SK-N-SH treated with all-trans-retinoic acid at 6 μM for 48 hours (cell line): Measurements from ENCODE around the gene CLTCL1.

Source experiments
- ATAC-seq: fragments of 200-7000 bp; cut with Tn5 transposase; 3 replicates; pipeline ENCODE4 v1.9.1; 2020; ENCODE audit warnings: mild to moderate bottlenecking, moderate library complexity
- ARNTL ChIP-seq: fragments of 450-650 bp; formaldehyde crosslinking; IDR thresholded peaks from 2 replicates; pipeline ENCODE4 v1.5.0; 2020; ENCODE audit warnings: low read depth, mild to moderate bottlenecking, moderate library complexity, borderline replicate concordance
- BACH2 ChIP-seq: fragments of 250-450 bp; sonication (Bioruptor Pico); IDR thresholded peaks from 2 replicates; pipeline ENCODE4 v1.9.0; 2021; ENCODE audit warnings: mild to moderate bottlenecking, borderline replicate concordance
- CSDC2 ChIP-seq: fragments of 250-450 bp; sonication (Bioruptor Pico); IDR thresholded peaks from 2 replicates; pipeline ENCODE4 v1.5.0; 2020; ENCODE audit warnings: mild to moderate bottlenecking, moderate library complexity
- ESRRG ChIP-seq: fragments of 250-450 bp; sonication (Bioruptor Pico); IDR thresholded peaks from 2 replicates; pipeline ENCODE4 v1.6.1; 2021; ENCODE audit warnings: mild to moderate bottlenecking
- GLIS3 ChIP-seq: fragments of 250-450 bp; sonication (Bioruptor Pico); IDR thresholded peaks from 2 replicates; pipeline ENCODE4 v1.5.0; 2020; ENCODE audit warnings: mild to moderate bottlenecking, moderate library complexity
- ISL1 ChIP-seq: fragments of 250-450 bp; sonication (Bioruptor Pico); IDR thresholded peaks from 2 replicates; pipeline ENCODE4 v2.1.2; 2022; ENCODE audit warnings: mild to moderate bottlenecking, moderate library complexity
- OSR1 ChIP-seq: fragments of 250-450 bp; sonication (Bioruptor Pico); IDR thresholded peaks from 2 replicates; pipeline ENCODE4 v1.8.0; 2022; ENCODE audit warnings: moderate library complexity, mild to moderate bottlenecking, inconsistent platforms
- PPARA ChIP-seq: fragments of 250-450 bp; sonication (Bioruptor Pico); IDR thresholded peaks from 2 replicates; pipeline ENCODE4 v1.5.0; 2020; ENCODE audit warnings: mild to moderate bottlenecking, borderline replicate concordance
- RARB ChIP-seq: fragments of 250-450 bp; sonication (Bioruptor Pico); IDR thresholded peaks from 2 replicates; pipeline ENCODE4 v1.8.0; 2021; ENCODE audit warnings: mild to moderate bottlenecking, moderate library complexity
- SNAI2 ChIP-seq: fragments of 250-450 bp; sonication (Bioruptor Pico); IDR thresholded peaks from 2 replicates; pipeline ENCODE4 v1.5.0; 2020; ENCODE audit warnings: mild to moderate bottlenecking, moderate library complexity
- TCF4 ChIP-seq: fragments of 250-450 bp; sonication (Bioruptor Pico); IDR thresholded peaks from 2 replicates; pipeline ENCODE4 v1.8.0; 2021; ENCODE audit warnings: mild to moderate bottlenecking, moderate library complexity, borderline replicate concordance
- TOX ChIP-seq: fragments of 250-450 bp; sonication (Bioruptor Pico); IDR thresholded peaks from 2 replicates; pipeline ENCODE4 v1.8.0; 2021; ENCODE audit warnings: mild to moderate bottlenecking, moderate library complexity, borderline replicate concordance
- ZC3H10 ChIP-seq: fragments of 250-450 bp; sonication (Bioruptor Pico); IDR thresholded peaks from 2 replicates; pipeline ENCODE4 v1.5.1; 2021; ENCODE audit warnings: mild to moderate bottlenecking, moderate library complexity
- ZFP3 ChIP-seq: fragments of 250-450 bp; sonication (Bioruptor Pico); IDR thresholded peaks from 2 replicates; pipeline ENCODE4 v1.5.0; 2020; ENCODE audit warnings: mild to moderate bottlenecking, moderate library complexity
- ZFP30 ChIP-seq: fragments of 450-650 bp; formaldehyde crosslinking; IDR thresholded peaks from 2 replicates; pipeline ENCODE4 v1.5.0; 2022; ENCODE audit warnings: mild to moderate bottlenecking, moderate library complexity
- ZNF565 ChIP-seq: fragments of 450-650 bp; formaldehyde crosslinking; conservative IDR thresholded peaks from 2 replicates; pipeline ENCODE4 v1.5.0; 2020; ENCODE audit warnings: low read depth, mild to moderate bottlenecking, moderate library complexity
- ZNF70 ChIP-seq: fragments of 450-650 bp; formaldehyde crosslinking; IDR thresholded peaks from 2 replicates; pipeline ENCODE4 v1.5.0; 2020; ENCODE audit warnings: mild to moderate bottlenecking, moderate library complexity
- ZNF8 ChIP-seq: fragments of 450-650 bp; formaldehyde crosslinking; IDR thresholded peaks from 2 replicates; pipeline ENCODE4 v1.5.0; 2020; ENCODE audit warnings: mild to moderate bottlenecking, moderate library complexity
- TF ChIP-seq, protein P1 (sequence below): fragments of 250-450 bp; sonication (Bioruptor Pico); IDR thresholded peaks from 2 replicates; pipeline ENCODE4 v1.5.1; 2021; ENCODE audit warnings: mild to moderate bottlenecking, moderate library complexity
- TF ChIP-seq, protein P2 (sequence below): fragments of 250-450 bp; sonication (Bioruptor Pico); IDR thresholded peaks from 2 replicates; pipeline ENCODE4 v1.5.1; 2020; ENCODE audit warnings: low read depth, mild to moderate bottlenecking, moderate library complexity
- TF ChIP-seq, protein P3 (sequence below): fragments of 250-450 bp; sonication (Bioruptor Pico); IDR thresholded peaks from 2 replicates; pipeline ENCODE4 v1.8.0; 2021; ENCODE audit warnings: low read depth, mild to moderate bottlenecking, moderate library complexity, borderline replicate concordance
- TF ChIP-seq, protein P4 (sequence below): fragments of 250-450 bp; sonication (Bioruptor Pico); IDR thresholded peaks from 2 replicates; pipeline ENCODE4 v1.5.0; 2020; ENCODE audit warnings: mild to moderate bottlenecking, moderate library complexity
- TF ChIP-seq, protein P5 (sequence below): fragments of 250-450 bp; sonication (Bioruptor Pico); IDR thresholded peaks from 2 replicates; pipeline ENCODE4 v1.8.0; 2020; ENCODE audit warnings: mild to moderate bottlenecking, moderate library complexity, borderline replicate concordance

CLTCL1 gene

DNA sequence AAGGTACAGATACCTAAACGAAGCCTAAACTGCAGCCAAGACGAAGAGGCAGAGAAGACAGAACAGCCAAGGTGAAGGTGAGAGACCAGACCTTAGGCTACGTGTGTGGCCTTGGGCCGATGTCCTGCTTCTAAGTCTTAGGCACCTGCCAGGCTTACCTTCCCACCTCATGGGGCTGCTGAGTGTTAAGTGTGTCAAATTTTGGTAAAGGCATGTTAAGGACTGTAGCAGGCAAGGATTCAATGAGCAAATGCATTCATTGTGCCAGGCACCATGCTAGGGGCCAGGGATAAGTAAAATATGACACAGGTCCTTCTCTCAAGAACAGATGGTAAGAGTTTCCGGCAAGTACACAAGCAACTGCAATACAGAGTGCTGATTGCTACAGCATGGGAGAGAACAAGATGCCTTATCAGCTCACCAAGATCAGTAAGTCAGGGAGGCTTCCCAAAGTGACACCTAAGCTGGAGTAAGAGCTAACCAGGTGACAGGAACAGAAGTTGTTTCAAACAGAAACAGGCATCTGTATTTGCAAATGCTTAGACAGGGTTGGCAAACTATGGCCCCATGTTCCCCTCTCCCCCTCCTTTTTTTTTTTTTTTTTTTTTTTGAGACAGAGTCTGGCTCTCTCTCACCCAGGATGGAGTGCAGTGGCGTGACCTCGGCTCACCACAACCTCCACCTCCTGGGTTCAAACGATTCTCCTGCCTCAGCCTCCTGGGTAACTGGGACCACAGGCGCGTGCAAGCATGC lies 46.7 kb downstream of the CLTCL1 start:
- ATAC-seq: no peak

DNA sequence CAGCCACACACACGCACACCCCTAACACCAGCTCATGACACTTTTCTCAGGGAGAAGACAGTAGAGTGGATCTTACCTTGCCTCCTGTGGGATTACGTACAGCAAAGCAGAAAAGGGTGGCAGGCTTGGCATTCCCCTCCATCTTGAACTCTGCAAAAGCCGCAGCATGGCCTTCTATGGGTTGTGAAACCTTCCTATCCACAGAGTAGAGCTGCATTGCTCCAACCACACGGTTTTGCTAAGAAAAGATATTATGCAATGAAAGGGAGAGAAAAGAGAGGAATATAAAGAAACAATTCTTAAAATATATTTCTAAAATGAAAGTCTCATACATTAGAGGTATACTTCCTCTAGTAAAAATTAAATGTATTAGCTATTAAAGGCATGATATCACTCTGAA lies 48.8 kb downstream of the CLTCL1 start:
- no peak for ATAC-seq
- TF ChIP-seq, protein P1, sequence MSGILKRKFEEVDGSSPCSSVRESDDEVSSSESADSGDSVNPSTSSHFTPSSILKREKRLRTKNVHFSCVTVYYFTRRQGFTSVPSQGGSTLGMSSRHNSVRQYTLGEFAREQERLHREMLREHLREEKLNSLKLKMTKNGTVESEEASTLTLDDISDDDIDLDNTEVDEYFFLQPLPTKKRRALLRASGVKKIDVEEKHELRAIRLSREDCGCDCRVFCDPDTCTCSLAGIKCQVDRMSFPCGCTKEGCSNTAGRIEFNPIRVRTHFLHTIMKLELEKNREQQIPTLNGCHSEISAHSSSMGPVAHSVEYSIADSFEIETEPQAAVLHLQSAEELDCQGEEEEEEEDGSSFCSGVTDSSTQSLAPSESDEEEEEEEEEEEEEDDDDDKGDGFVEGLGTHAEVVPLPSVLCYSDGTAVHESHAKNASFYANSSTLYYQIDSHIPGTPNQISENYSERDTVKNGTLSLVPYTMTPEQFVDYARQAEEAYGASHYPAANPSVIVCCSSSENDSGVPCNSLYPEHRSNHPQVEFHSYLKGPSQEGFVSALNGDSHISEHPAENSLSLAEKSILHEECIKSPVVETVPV: no peak
- TF ChIP-seq, protein P2, sequence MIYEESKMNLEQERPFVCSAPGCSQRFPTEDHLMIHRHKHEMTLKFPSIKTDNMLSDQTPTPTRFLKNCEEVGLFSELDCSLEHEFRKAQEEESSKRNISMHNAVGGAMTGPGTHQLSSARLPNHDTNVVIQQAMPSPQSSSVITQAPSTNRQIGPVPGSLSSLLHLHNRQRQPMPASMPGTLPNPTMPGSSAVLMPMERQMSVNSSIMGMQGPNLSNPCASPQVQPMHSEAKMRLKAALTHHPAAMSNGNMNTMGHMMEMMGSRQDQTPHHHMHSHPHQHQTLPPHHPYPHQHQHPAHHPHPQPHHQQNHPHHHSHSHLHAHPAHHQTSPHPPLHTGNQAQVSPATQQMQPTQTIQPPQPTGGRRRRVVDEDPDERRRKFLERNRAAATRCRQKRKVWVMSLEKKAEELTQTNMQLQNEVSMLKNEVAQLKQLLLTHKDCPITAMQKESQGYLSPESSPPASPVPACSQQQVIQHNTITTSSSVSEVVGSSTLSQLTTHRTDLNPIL (CRISPR knock-in tag): no peak
- TF ChIP-seq CSDC2 (CRISPR knock-in tag) (no peak), PPARA (CRISPR knock-in tag) (no peak), OSR1 (CRISPR knock-in tag) (no peak), ZFP30 (CRISPR knock-in tag) (no peak), ZFP3 (CRISPR knock-in tag) (no peak), SNAI2 (CRISPR knock-in tag) (no peak), ZNF70 (CRISPR knock-in tag) (no peak), ZNF565 (no peak), BACH2 (CRISPR knock-in tag) (no peak), TOX (no peak), GLIS3 (CRISPR knock-in tag) (no peak), ZNF8 (no peak)
- TF ChIP-seq, protein P3, sequence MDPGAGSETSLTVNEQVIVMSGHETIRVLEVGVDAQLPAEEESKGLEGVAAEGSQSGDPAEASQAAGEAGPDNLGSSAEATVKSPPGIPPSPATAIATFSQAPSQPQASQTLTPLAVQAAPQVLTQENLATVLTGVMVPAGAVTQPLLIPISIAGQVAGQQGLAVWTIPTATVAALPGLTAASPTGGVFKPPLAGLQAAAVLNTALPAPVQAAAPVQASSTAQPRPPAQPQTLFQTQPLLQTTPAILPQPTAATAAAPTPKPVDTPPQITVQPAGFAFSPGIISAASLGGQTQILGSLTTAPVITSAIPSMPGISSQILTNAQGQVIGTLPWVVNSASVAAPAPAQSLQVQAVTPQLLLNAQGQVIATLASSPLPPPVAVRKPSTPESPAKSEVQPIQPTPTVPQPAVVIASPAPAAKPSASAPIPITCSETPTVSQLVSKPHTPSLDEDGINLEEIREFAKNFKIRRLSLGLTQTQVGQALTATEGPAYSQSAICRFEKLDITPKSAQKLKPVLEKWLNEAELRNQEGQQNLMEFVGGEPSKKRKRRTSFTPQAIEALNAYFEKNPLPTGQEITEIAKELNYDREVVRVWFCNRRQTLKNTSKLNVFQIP: no peak

More for the DNA sequence above, 46.7 kb downstream of the CLTCL1 start:
- TF ChIP-seq ISL1 (CRISPR knock-in tag) (no peak), ZNF565 (no peak)

DNA sequence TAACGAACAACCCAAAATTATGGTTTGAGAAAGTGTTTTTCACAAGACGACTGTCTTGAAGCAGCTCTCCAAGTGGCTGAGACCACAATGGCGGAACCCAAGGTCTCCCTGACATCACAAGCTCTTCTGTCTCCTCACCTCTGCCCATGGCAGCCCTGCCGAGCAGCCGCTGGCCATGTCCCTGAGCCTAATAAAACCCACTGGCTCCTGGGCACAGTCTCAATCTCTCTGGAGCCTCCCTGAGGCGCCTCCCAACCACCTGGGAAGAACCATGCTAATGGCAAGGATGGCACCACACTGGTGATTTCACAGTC lies 50.0 kb downstream of the CLTCL1 start:
- TF ChIP-seq BACH2 (CRISPR knock-in tag): no peak
- TF ChIP-seq, protein P3: no peak
- TF ChIP-seq, protein P4, sequence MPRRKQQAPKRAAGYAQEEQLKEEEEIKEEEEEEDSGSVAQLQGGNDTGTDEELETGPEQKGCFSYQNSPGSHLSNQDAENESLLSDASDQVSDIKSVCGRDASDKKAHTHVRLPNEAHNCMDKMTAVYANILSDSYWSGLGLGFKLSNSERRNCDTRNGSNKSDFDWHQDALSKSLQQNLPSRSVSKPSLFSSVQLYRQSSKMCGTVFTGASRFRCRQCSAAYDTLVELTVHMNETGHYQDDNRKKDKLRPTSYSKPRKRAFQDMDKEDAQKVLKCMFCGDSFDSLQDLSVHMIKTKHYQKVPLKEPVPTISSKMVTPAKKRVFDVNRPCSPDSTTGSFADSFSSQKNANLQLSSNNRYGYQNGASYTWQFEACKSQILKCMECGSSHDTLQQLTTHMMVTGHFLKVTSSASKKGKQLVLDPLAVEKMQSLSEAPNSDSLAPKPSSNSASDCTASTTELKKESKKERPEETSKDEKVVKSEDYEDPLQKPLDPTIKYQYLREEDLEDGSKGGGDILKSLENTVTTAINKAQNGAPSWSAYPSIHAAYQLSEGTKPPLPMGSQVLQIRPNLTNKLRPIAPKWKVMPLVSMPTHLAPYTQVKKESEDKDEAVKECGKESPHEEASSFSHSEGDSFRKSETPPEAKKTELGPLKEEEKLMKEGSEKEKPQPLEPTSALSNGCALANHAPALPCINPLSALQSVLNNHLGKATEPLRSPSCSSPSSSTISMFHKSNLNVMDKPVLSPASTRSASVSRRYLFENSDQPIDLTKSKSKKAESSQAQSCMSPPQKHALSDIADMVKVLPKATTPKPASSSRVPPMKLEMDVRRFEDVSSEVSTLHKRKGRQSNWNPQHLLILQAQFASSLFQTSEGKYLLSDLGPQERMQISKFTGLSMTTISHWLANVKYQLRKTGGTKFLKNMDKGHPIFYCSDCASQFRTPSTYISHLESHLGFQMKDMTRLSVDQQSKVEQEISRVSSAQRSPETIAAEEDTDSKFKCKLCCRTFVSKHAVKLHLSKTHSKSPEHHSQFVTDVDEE (CRISPR knock-in tag): no peak
- no peak for TF ChIP-seq ISL1 (CRISPR knock-in tag)
- no peak for TF ChIP-seq TCF4
- no peak for TF ChIP-seq ARNTL (CRISPR knock-in tag)
- no peak for TF ChIP-seq ZNF565
- TF ChIP-seq SNAI2 (CRISPR knock-in tag): no peak
- TF ChIP-seq, protein P5, sequence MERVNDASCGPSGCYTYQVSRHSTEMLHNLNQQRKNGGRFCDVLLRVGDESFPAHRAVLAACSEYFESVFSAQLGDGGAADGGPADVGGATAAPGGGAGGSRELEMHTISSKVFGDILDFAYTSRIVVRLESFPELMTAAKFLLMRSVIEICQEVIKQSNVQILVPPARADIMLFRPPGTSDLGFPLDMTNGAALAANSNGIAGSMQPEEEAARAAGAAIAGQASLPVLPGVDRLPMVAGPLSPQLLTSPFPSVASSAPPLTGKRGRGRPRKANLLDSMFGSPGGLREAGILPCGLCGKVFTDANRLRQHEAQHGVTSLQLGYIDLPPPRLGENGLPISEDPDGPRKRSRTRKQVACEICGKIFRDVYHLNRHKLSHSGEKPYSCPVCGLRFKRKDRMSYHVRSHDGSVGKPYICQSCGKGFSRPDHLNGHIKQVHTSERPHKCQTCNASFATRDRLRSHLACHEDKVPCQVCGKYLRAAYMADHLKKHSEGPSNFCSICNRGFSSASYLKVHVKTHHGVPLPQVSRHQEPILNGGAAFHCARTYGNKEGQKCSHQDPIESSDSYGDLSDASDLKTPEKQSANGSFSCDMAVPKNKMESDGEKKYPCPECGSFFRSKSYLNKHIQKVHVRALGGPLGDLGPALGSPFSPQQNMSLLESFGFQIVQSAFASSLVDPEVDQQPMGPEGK: no peak
- TF ChIP-seq CSDC2 (CRISPR knock-in tag): no peak
- TF ChIP-seq ZC3H10: no peak
- TF ChIP-seq RARB (CRISPR knock-in tag): no peak
- no peak for TF ChIP-seq ESRRG (CRISPR knock-in tag)
- TF ChIP-seq ZFP3 (CRISPR knock-in tag): no peak
- TF ChIP-seq, protein P1: no peak
- no peak for TF ChIP-seq ZFP30 (CRISPR knock-in tag)
- no peak for TF ChIP-seq PPARA (CRISPR knock-in tag)
- ATAC-seq: no peak
